ENCODE measurements around the gene ATP11B. TPM values are rescaled to one million over a fixed set of nuclear protein-coding genes. Genes with fewer than 3 reads are reported as not detected.

ATP11B gene
- polyA plus RNA-seq, 1 experiment = 11.2 TPM

- Histone ChIP-seq H3K27me3 (ENCODE audit: control insufficient read depth, insufficient read depth, low read length) (no peaks in the 10 kb centered on the region), H3K4me3 (ENCODE audit: low read depth, low read length) (no peak overlapping the region), H3K36me3 (ENCODE audit: control insufficient read depth, insufficient read depth, low read length) (peaks cover 6% of the 10 kb centered on the region)
- CTCF ChIA-PET = no interaction called here
- POLR2A ChIA-PET = no interaction called here
- TF ChIP-seq CTCF (IDR thresholded peaks at IDR 0.05; ENCODE audit: insufficient read depth, low read depth, low read length) = no peak
- no peak for DNase-seq (ENCODE audit: low read depth)
These were observed 164.5 kb downstream of the ATP11B start for GRCh38 chr3:182957676-182958266.

GRCh38 chr3:182959474-182960350 lies 166.4 kb downstream of the ATP11B start:
- Histone ChIP-seq H3K36me3 (ENCODE audit: control insufficient read depth, insufficient read depth, low read length) (peaks cover 6% of the 10 kb centered on the region), H3K27me3 (ENCODE audit: control insufficient read depth, insufficient read depth, low read length) (no peaks in the 10 kb centered on the region), H3K4me3 (ENCODE audit: low read depth, low read length) (no peak overlapping the region)
- ChIA-PET CTCF (no interaction called here), POLR2A (no interaction called here)
- no peak for TF ChIP-seq CTCF (IDR thresholded peaks at IDR 0.05; ENCODE audit: insufficient read depth, low read depth, low read length)
- no peak for DNase-seq (ENCODE audit: low read depth)

GRCh38 chr3:182962166-182962565 lies 168.9 kb downstream of the ATP11B start:
- no peak for DNase-seq (ENCODE audit: low read depth)
- H3K4me3 ChIP-seq (ENCODE audit: low read depth, low read length) = no peak overlapping the region
- CTCF ChIA-PET = interaction anchor here (0.6 to 1.3 kb wide), 2 partner anchors 27 to 1098 kb away, joined by 3 to 4 read pairs; no protein-coding TSS in a partner anchor
- no peak for TF ChIP-seq CTCF (IDR thresholded peaks at IDR 0.05; ENCODE audit: insufficient read depth, low read depth, low read length)
- peaks cover 6% of the 10 kb centered on the region for H3K36me3 ChIP-seq (ENCODE audit: control insufficient read depth, insufficient read depth, low read length)
- POLR2A ChIA-PET = no interaction called here
- H3K27me3 ChIP-seq (ENCODE audit: control insufficient read depth, insufficient read depth, low read length) = no peaks in the 10 kb centered on the region

GRCh38 chr3:182964179-182964578 lies 170.9 kb downstream of the ATP11B start:
- H3K36me3 ChIP-seq (ENCODE audit: control insufficient read depth, insufficient read depth, low read length) = peaks cover 2% of the 10 kb centered on the region; the same call in 1 of the 2 replicates
- no peak overlapping the region for H3K4me3 ChIP-seq (ENCODE audit: low read depth, low read length)
- CTCF ChIA-PET = no interaction called here
- no peak for TF ChIP-seq CTCF (IDR thresholded peaks at IDR 0.05; ENCODE audit: insufficient read depth, low read depth, low read length)
- no peaks in the 10 kb centered on the region for H3K27me3 ChIP-seq (ENCODE audit: control insufficient read depth, insufficient read depth, low read length)
- POLR2A ChIA-PET = no interaction called here
- no peak for DNase-seq (ENCODE audit: low read depth)

GRCh38 chr3:182965861-182966366 lies 172.6 kb downstream of the ATP11B start:
- no peaks in the 10 kb centered on the region for H3K27me3 ChIP-seq (ENCODE audit: control insufficient read depth, insufficient read depth, low read length)
- TF ChIP-seq CTCF (IDR thresholded peaks at IDR 0.05; ENCODE audit: insufficient read depth, low read depth, low read length) = no peak
- ChIA-PET CTCF (no interaction called here), POLR2A (no interaction called here)
- H3K36me3 ChIP-seq (ENCODE audit: control insufficient read depth, insufficient read depth, low read length) = peaks cover 2% of the 10 kb centered on the region; the same call in 1 of the 2 replicates
- no peak for DNase-seq (ENCODE audit: low read depth)
- no peak overlapping the region for H3K4me3 ChIP-seq (ENCODE audit: low read depth, low read length)

All from BJ (cell line).